Osteoblast (primary cell): ENCODE results near the gene UBE2K. TPM values are rescaled to one million over a fixed set of nuclear protein-coding genes. Genes with fewer than 3 reads are reported as not detected.
A peak's percentile ranks its signal among the peaks of the same experiment; 100 is the strongest.

Experiments used
- DNase-seq: peaks from one replicate; pipeline ENCODE4 v3.0.0; 2011; ENCODE audit warnings: low spot score, mixed read lengths; ENCODE audit not compliant: insufficient read length; ENCODE audit errors: missing footprints
- H2AFZ ChIP-seq: 2 replicates; pipeline ENCODE4 v1.6.0; 2011; ENCODE audit warnings: mild to moderate bottlenecking, low read length
- H3K27ac ChIP-seq: 2 replicates; pipeline ENCODE4 v1.5.1; 2011; ENCODE audit warnings: mild to moderate bottlenecking, low read depth, low read length, moderate library complexity
- H3K27me3 ChIP-seq: 2 replicates; pipeline ENCODE4 v1.6.0; 2012; ENCODE audit warnings: mild to moderate bottlenecking, control low read depth, inconsistent platforms, low read length, moderate library complexity; ENCODE audit not compliant: insufficient read depth
- H3K36me3 ChIP-seq: 2 replicates; pipeline ENCODE4 v1.5.1; 2011; ENCODE audit warnings: mild to moderate bottlenecking, low read length, control low read depth, moderate library complexity; ENCODE audit not compliant: insufficient read depth
- H3K4me1 ChIP-seq: 2 replicates; pipeline ENCODE4 v1.5.1; 2011; ENCODE audit warnings: mild to moderate bottlenecking, low read length, control low read depth, moderate library complexity; ENCODE audit not compliant: insufficient read depth
- H3K4me2 ChIP-seq: 2 replicates; pipeline ENCODE4 v1.6.0; 2011; ENCODE audit warnings: mild to moderate bottlenecking, low read length; ENCODE audit not compliant: insufficient read depth
- H3K4me3 ChIP-seq: fragments of 200-600 bp; sonication (generic); 3 replicates; pipeline ENCODE4 v1.5.1; 2012; ENCODE audit warnings: mild to moderate bottlenecking, low read length, inconsistent platforms; ENCODE audit not compliant: insufficient read depth
- H3K79me2 ChIP-seq: 2 replicates; pipeline ENCODE4 v1.6.0; 2012; ENCODE audit warnings: mild to moderate bottlenecking, low read length, control low read depth, inconsistent platforms; ENCODE audit not compliant: insufficient read depth
- H3K9me3 ChIP-seq: 2 replicates; pipeline ENCODE4 v1.5.1; 2011; ENCODE audit warnings: low read depth, low read length, control low read depth
- H4K20me1 ChIP-seq: 2 replicates; pipeline ENCODE4 v1.6.0; 2012; ENCODE audit warnings: mild to moderate bottlenecking, low read length, control low read depth; ENCODE audit not compliant: insufficient read depth
- CTCF ChIP-seq: IDR thresholded peaks from 2 replicates; pipeline ENCODE4 v1.5.1; 2011; ENCODE audit warnings: mild to moderate bottlenecking, low read depth, low read length, moderate library complexity; ENCODE audit errors: extremely low read depth
- small RNA-seq: library from RNA; depleted of rRNA; stranded (forward); fragments of <200 nt; gene quantifications from one replicate; pipeline ENCODE3, GENCODE V24; 2012
- total RNA-seq: library from RNA; depleted of rRNA; stranded (reverse); fragments of >200 nt; gene quantifications from 2 replicates; pipeline ENCODE4 v1.2.3, GENCODE V29; 2012

UBE2K gene
- total RNA-seq, 1 donor = 19.2 TPM

- Histone ChIP-seq H3K36me3 (no peaks in the 10 kb centered on the region), H3K4me2 (no peak overlapping the region), H3K9me3 (no peaks in the 10 kb centered on the region), H3K79me2 (peaks cover under 1% of the 10 kb centered on the region), H2AFZ (no peak overlapping the region), H3K4me3 (no peak overlapping the region), H3K4me1 (peaks cover 7% of the 10 kb centered on the region), H4K20me1 (no peaks in the 10 kb centered on the region), H3K27me3 (no peaks in the 10 kb centered on the region), H3K27ac (no peak overlapping the region)
- no peak for TF ChIP-seq CTCF
- no peak for DNase-seq
Measured at GRCh38 chr4:39822662-39823061, 124.7 kb downstream of the UBE2K start.

GRCh38 chr4:39823191-39823590 lies 125.3 kb downstream of the UBE2K start:
- no peak overlapping the region for H3K4me3 ChIP-seq
- no peaks in the 10 kb centered on the region for H3K27me3 ChIP-seq
- H3K4me2 ChIP-seq = no peak overlapping the region
- no peaks in the 10 kb centered on the region for H3K36me3 ChIP-seq
- no peak for DNase-seq
- H3K79me2 ChIP-seq = peaks cover 4% of the 10 kb centered on the region
- no peak overlapping the region for H2AFZ ChIP-seq
- no peaks in the 10 kb centered on the region for H3K9me3 ChIP-seq
- H4K20me1 ChIP-seq = no peaks in the 10 kb centered on the region
- peaks cover 7% of the 10 kb centered on the region for H3K4me1 ChIP-seq
- no peak overlapping the region for H3K27ac ChIP-seq
- no peak for TF ChIP-seq CTCF

- H3K79me2 ChIP-seq = peaks cover 4% of the 10 kb centered on the region
- no peaks in the 10 kb centered on the region for H4K20me1 ChIP-seq
- no peak overlapping the region for H3K4me3 ChIP-seq
- no peak overlapping the region for H3K4me2 ChIP-seq
- TF ChIP-seq CTCF = no peak
- no peak for DNase-seq
- H2AFZ ChIP-seq = no peak overlapping the region
- no peaks in the 10 kb centered on the region for H3K36me3 ChIP-seq
- H3K9me3 ChIP-seq = no peaks in the 10 kb centered on the region
- no peak overlapping the region for H3K27ac ChIP-seq
- H3K27me3 ChIP-seq = no peaks in the 10 kb centered on the region
- peaks cover 7% of the 10 kb centered on the region for H3K4me1 ChIP-seq
Measured at GRCh38 chr4:39825090-39825489, 127.2 kb downstream of the UBE2K start.

DNA sequence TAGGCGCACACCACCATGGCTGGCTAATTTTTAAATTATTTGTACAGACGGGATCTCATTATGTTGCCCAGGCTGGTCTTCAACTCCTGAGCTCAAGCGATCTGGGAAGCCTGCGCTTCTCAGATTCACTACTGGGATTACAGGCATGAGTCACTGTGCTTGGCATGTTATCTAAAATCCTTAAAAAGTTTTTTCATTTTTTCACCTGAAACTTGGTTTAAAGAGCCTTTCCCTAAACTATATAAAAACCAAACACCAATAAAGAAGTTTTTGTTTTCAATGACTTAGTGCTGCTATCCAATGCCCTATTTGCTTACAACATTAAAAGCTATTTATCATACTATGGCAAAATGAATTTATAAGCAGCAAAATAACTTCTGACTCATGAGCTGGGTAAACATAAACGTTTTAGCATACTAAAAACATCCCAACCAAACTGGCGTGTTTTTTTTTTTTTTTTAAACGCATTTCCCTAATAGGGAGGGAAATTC lies 127.8 kb downstream of the UBE2K start:
- DNase-seq = peak; percentile 77
- no peak overlapping the region for H3K4me3 ChIP-seq
- H3K4me2 ChIP-seq = no peak overlapping the region
- no peaks in the 10 kb centered on the region for H3K9me3 ChIP-seq
- H4K20me1 ChIP-seq = no peaks in the 10 kb centered on the region
- peaks cover 7% of the 10 kb centered on the region for H3K4me1 ChIP-seq
- no peaks in the 10 kb centered on the region for H3K27me3 ChIP-seq
- H3K79me2 ChIP-seq = peaks cover 4% of the 10 kb centered on the region
- peaks cover 4% of the 10 kb centered on the region for H3K36me3 ChIP-seq
- no peak for TF ChIP-seq CTCF
- H2AFZ ChIP-seq = no peak overlapping the region
- no peak overlapping the region for H3K27ac ChIP-seq

Small RNAs within 50 kb of the gene (small RNA-seq; reads per million reads assigned to genes)
- gene RF00019 (not detected), gene RN7SL558P (not detected)

Other genes with a start within 250 kb of the UBE2K start
- 1,561 and 1,800 TPM in 2 replicates for gene RPL9, start 239.2 kb upstream of the UBE2K start, total RNA-seq
- 8.7 and 11.2 TPM in 2 replicates for gene LIAS, start 239.1 kb upstream of the UBE2K start, total RNA-seq
- gene UGDH, start 170.7 kb upstream of the UBE2K start, total RNA-seq = 242 and 277 TPM in 2 replicates
- 61.5 and 68.7 TPM in 2 replicates for gene SMIM14, start 59.3 kb upstream of the UBE2K start, total RNA-seq